ENCODE data around the gene LINC00305. TPM values are rescaled to one million over a fixed set of nuclear protein-coding genes. Genes with fewer than 3 reads are reported as not detected.

Gene LINC00305
- not detected for total RNA-seq

GRCh38 chr18:64148988-64149387, at the start of gene LINC00305:
Gene LINC00305 (minus strand): TSS chr18:64149088.
- ATAC-seq (ENCODE audit: low FRiP score) (no peak), DNase-seq (ENCODE audit: low spot score) (no peak)
- TF ChIP-seq CTCF (IDR thresholded peaks at IDR 0.05): no peak

- DNase-seq (ENCODE audit: low spot score): no peak
- no peak for TF ChIP-seq CTCF (IDR thresholded peaks at IDR 0.05)
- no peak for ATAC-seq (ENCODE audit: low FRiP score)
Observed at GRCh38 chr18:64191069-64191468, 42.2 kb upstream of the LINC00305 start.

GRCh38 chr18:64185987-64186386, 37.1 kb upstream of the LINC00305 start:
- no peak for ATAC-seq (ENCODE audit: low FRiP score)
- no peak for TF ChIP-seq CTCF (IDR thresholded peaks at IDR 0.05)
- DNase-seq (ENCODE audit: low spot score): no peak

- ATAC-seq (ENCODE audit: low FRiP score) (no peak), DNase-seq (ENCODE audit: low spot score) (no peak)
- no peak for TF ChIP-seq CTCF (IDR thresholded peaks at IDR 0.05)
Observed at GRCh38 chr18:64183665-64184064, 34.8 kb upstream of the LINC00305 start.

GRCh38 chr18:64180617-64181016, 31.7 kb upstream of the LINC00305 start:
- DNase-seq (ENCODE audit: low spot score): no peak

GRCh38 chr18:64180171-64180570, 31.3 kb upstream of the LINC00305 start:
- TF ChIP-seq CTCF (IDR thresholded peaks at IDR 0.05): no peak
- DNase-seq (ENCODE audit: low spot score) (no peak), ATAC-seq (ENCODE audit: low FRiP score) (no peak)

More at GRCh38 chr18:64180617-64181016, 31.7 kb upstream of the LINC00305 start:
- ATAC-seq (ENCODE audit: low FRiP score): no peak
- TF ChIP-seq CTCF (IDR thresholded peaks at IDR 0.05): no peak

- ATAC-seq (ENCODE audit: low FRiP score) (no peak), DNase-seq (ENCODE audit: low spot score) (no peak)
- TF ChIP-seq CTCF (IDR thresholded peaks at IDR 0.05): no peak
Observed at GRCh38 chr18:64179556-64180080, 30.7 kb upstream of the LINC00305 start.
